DND-41 (cell line): ENCODE measurements around the gene GPR132.

Experiments
- ATAC-seq: fragments of 200-7000 bp; cut with Tn5 transposase; 3 replicates; pipeline ENCODE4 v1.9.1; 2021; ENCODE audit warnings: low read depth; ENCODE audit not compliant: insufficient read depth
- DNase-seq: peaks from one replicate; pipeline ENCODE4 v3.0.0-alpha.2; 2020
- H2AFZ ChIP-seq: 2 replicates; pipeline ENCODE4 v1.6.0; 2012; ENCODE audit warnings: low read depth, low read length
- H3K27ac ChIP-seq: 2 replicates; pipeline ENCODE4 v1.5.1; 2012; ENCODE audit warnings: low read length, inconsistent platforms
- H3K27me3 ChIP-seq: fragments of 200-600 bp; sonication (generic); 2 replicates; pipeline ENCODE4 v1.6.0; 2012; ENCODE audit warnings: low read length, mild to moderate bottlenecking, inconsistent platforms; ENCODE audit not compliant: insufficient read depth, poor library complexity
- H3K36me3 ChIP-seq: 2 replicates; pipeline ENCODE4 v1.5.1; 2012; ENCODE audit warnings: low read length, inconsistent platforms; ENCODE audit not compliant: insufficient read depth
- H3K4me1 ChIP-seq: 2 replicates; pipeline ENCODE4 v1.5.1; 2012; ENCODE audit warnings: mild to moderate bottlenecking, low read length; ENCODE audit not compliant: insufficient read depth
- H3K4me2 ChIP-seq: 2 replicates; pipeline ENCODE4 v1.6.0; 2012; ENCODE audit warnings: mild to moderate bottlenecking, moderate library complexity, low read length, inconsistent platforms; ENCODE audit not compliant: insufficient read depth
- H3K4me3 ChIP-seq, 2 experiments: fragments of 200-600 bp in 1 of 2; shearing (Covaris generic) in 1 of 2; 2 replicates each; pipeline ENCODE4 v1.5.1; 2012 to 2016; ENCODE audit warnings: inconsistent platforms in 2 of 2, low read length in 2 of 2, mild to moderate bottlenecking in 2 of 2, low read depth in 1 of 2, moderate library complexity in 1 of 2
- H3K79me2 ChIP-seq: 2 replicates; pipeline ENCODE4 v1.6.0; 2012; ENCODE audit warnings: low read length, inconsistent platforms; ENCODE audit not compliant: insufficient read depth
- H3K9ac ChIP-seq: 2 replicates; pipeline ENCODE4 v1.6.0; 2012; ENCODE audit warnings: low read depth, mild to moderate bottlenecking, inconsistent platforms, low read length, moderate library complexity
- H3K9me3 ChIP-seq: 2 replicates; pipeline ENCODE4 v1.5.1; 2012; ENCODE audit warnings: low read length, moderate library complexity, mild to moderate bottlenecking, inconsistent platforms; ENCODE audit not compliant: insufficient read depth, severe bottlenecking
- H4K20me1 ChIP-seq: 2 replicates; pipeline ENCODE4 v1.6.0; 2012; ENCODE audit warnings: low read length; ENCODE audit not compliant: insufficient read depth
- EZH2 ChIP-seq: IDR thresholded peaks from 3 replicates; pipeline ENCODE4 v1.6.1; 2012; ENCODE audit warnings: borderline replicate concordance, low read depth, mild to moderate bottlenecking, moderate library complexity, low read length, inconsistent platforms; ENCODE audit not compliant: severe bottlenecking
- TF ChIP-seq, protein P1 (sequence below): IDR thresholded peaks from 2 replicates; pipeline ENCODE4 v1.5.1; 2012; ENCODE audit warnings: borderline replicate concordance, low read length, moderate library complexity, mild to moderate bottlenecking; ENCODE audit not compliant: poor library complexity, severe bottlenecking; ENCODE audit errors: extremely low read depth

Gene GPR132

DNA sequence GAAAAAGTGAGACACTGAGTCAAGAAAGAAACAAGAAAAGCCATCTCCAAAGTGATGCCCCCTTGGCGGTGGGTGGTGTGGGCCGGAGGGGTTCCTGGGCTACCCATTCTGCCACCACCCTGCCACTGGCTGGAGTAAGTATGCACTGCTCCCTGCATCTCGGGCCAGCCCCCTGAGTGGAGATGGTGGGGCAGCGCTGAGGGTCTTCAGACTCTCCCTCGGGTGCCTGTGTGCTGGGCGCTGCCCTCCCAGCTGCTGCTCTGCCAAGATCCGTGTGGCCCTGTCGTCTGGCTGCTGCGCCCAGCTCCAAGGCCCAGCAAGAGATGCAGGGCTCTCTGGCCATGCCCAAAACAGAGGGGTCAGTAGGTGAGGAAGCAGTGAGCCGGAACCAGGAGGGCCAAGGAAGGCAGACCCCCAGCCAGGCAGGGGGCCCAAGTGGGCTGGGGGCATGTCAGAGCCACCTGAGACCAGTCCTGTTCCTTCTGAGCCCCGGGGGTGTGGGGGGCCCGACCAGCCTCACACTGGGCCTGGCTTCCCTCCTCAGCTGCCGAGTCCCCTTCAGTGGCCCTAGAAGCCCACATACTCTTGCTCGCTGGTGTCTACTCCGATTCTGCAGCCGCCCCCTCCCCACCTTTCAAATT, 5.2 kb downstream of the GPR132 start:
- Histone ChIP-seq H3K9ac (no peak overlapping the region), H3K4me1 (no peaks in the 10 kb centered on the region), H3K27ac (no peak overlapping the region), H3K4me3 (no peak overlapping the region), H3K27me3 (no peaks in the 10 kb centered on the region), H3K9me3 (no peaks in the 10 kb centered on the region), H3K4me2 (no peak overlapping the region), H4K20me1 (no peaks in the 10 kb centered on the region), H2AFZ (no peak overlapping the region), H3K79me2 (no peaks in the 10 kb centered on the region), H3K36me3 (no peaks in the 10 kb centered on the region)
- no peak for ATAC-seq
- DNase-seq, result no peak
- TF ChIP-seq EZH2, result no peak
- TF ChIP-seq, protein P1, sequence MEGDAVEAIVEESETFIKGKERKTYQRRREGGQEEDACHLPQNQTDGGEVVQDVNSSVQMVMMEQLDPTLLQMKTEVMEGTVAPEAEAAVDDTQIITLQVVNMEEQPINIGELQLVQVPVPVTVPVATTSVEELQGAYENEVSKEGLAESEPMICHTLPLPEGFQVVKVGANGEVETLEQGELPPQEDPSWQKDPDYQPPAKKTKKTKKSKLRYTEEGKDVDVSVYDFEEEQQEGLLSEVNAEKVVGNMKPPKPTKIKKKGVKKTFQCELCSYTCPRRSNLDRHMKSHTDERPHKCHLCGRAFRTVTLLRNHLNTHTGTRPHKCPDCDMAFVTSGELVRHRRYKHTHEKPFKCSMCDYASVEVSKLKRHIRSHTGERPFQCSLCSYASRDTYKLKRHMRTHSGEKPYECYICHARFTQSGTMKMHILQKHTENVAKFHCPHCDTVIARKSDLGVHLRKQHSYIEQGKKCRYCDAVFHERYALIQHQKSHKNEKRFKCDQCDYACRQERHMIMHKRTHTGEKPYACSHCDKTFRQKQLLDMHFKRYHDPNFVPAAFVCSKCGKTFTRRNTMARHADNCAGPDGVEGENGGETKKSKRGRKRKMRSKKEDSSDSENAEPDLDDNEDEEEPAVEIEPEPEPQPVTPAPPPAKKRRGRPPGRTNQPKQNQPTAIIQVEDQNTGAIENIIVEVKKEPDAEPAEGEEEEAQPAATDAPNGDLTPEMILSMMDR, result no peak

DNA sequence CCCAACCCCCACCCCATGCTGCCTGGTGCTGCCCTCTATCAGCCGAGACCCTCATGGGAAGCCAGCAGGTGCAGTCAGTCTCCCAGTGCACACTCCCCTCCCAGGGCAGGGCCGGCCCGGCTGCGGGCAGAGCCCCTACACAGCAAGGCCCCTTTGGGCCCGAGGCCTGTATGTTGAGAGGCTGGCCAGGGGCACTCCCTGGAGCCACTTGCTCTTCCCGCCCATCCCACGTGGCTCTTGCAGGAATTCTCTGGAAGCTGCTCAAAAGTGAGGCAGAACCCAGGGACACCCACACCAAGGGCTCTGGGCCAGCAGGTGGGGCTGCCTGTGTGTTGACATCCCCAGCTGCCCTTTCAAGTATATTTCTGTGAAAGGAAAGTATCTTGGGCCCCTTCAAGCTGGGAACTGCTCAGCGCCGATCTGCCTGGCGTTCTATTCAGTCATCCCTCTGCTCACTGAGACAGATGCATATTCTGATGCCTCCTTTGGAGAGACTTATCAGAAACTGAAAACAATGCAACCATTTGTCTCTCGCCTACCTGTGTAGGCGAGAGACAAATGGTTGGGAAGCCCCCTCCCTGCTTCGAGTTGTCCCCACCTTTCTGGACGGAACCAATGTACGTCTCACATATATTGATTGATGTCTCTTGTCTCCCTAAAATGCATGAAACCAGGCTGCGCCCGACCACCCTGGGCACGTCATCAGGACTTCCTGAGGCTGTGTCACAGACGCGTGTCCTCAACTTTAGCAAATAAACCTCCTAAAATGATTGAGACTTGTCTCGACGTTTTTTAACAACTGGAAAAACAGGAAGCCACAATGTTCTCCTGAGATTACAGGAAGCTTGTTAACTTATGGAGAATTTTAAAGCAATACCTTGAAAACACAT, 6.0 kb downstream of the GPR132 start:
- no peaks in the 10 kb centered on the region for H3K79me2 ChIP-seq

DNA sequence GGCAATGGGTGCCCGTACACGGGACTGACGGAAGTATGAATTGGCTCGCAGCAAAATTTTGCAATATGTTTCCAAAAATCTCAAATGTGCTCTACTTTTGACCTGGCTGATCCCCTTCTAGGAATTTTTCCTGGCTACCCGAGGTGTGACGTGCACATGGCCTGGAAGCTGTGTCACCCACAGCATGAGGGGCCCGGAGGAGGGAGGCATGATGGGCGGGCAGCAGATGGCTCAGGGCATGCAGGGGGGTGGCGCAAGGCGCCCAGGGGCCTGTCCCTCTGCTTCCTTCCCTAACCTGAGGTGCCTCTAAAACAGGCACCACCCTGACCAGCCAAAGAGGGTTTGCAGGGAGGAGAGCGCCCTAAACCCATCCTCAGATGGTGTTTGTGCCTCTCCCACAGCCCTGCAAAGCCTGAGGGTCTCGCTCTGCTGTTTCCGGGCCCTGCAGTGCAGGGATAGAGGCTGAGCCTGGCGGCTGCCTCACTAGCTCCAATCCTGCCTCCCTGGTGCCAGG, 6.7 kb downstream of the GPR132 start:
- ATAC-seq (no peak), DNase-seq (no peak)
- Histone ChIP-seq H3K4me1 (no peaks in the 10 kb centered on the region), H3K4me3 (no peak overlapping the region), H3K4me2 (no peak overlapping the region), H4K20me1 (no peaks in the 10 kb centered on the region), H3K9me3 (no peaks in the 10 kb centered on the region), H3K27ac (no peak overlapping the region), H3K27me3 (no peaks in the 10 kb centered on the region), H3K79me2 (no peaks in the 10 kb centered on the region), H3K36me3 (no peaks in the 10 kb centered on the region), H3K9ac (no peak overlapping the region), H2AFZ (no peak overlapping the region)
- TF ChIP-seq, protein P1, result no peak
- TF ChIP-seq EZH2, result no peak

More for the DNA sequence above, 6.0 kb downstream of the GPR132 start:
- ATAC-seq, result no peak
- Histone ChIP-seq H2AFZ (no peak overlapping the region), H3K4me3 (no peak overlapping the region), H3K4me1 (no peaks in the 10 kb centered on the region), H3K4me2 (no peak overlapping the region), H3K27me3 (no peaks in the 10 kb centered on the region), H3K36me3 (no peaks in the 10 kb centered on the region), H3K9me3 (no peaks in the 10 kb centered on the region), H3K9ac (no peak overlapping the region), H3K27ac (no peak overlapping the region), H4K20me1 (no peaks in the 10 kb centered on the region)
- no peak for TF ChIP-seq EZH2
- TF ChIP-seq, protein P1, result no peak
- no peak for DNase-seq
